ENCODE results near the gene LCE1F. TPM values are rescaled to one million over a fixed set of nuclear protein-coding genes. Genes with fewer than 3 reads are reported as not detected.

Gene LCE1F
- total RNA-seq, 4 donors from 2014 or later = not detected

DNA sequence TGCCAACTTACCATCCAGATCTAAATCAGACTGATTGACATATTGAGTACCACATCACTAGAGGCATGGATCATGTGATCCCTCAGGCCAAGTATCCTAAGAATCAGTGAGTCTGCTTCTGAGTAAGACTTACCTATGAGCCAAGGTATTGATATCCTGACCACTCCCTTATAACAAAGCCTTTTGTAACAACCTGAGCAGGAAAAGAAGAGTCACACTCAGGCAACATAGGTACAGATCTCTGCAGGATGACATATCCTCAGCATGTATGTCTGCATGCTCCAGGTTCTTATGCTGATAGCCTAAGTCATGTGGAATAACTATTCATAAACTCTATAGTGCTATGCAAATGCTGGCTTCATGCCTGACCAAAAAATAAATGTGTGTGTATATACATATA, 50.0 kb downstream of the LCE1F start:
- Histone ChIP-seq H3K27ac (no peak overlapping the region), H3K27me3 (no peaks in the 10 kb centered on the region), H3K36me3 (no peaks in the 10 kb centered on the region), H3K9me3 (no peaks in the 10 kb centered on the region), H3K4me3 (no peak overlapping the region), H3K4me1 (no peaks in the 10 kb centered on the region)
- no peak for TF ChIP-seq CTCF (IDR thresholded peaks at IDR 0.05)
- TF ChIP-seq POLR2A (IDR thresholded peaks at IDR 0.05) = no peak
- no peak for DNase-seq

Other genes starting within 250 kb of the LCE1F start
- not detected for gene LCE3E, start 208.4 kb upstream of the LCE1F start, total RNA-seq
- gene LCE3D, start 194.6 kb upstream of the LCE1F start, total RNA-seq = not detected
- gene LCE3C, start 174.9 kb upstream of the LCE1F start, total RNA-seq = not detected
- gene LCE3B, start 161.3 kb upstream of the LCE1F start, total RNA-seq = not detected
- gene LCE3A, start 152.0 kb upstream of the LCE1F start, total RNA-seq = not detected
- gene LCE2D, start 111.8 kb upstream of the LCE1F start, total RNA-seq = not detected
- gene LCE2C, start 99.9 kb upstream of the LCE1F start, total RNA-seq = not detected
- gene LCE2B, start 89.0 kb upstream of the LCE1F start, total RNA-seq = not detected
- gene LCE2A, start 76.8 kb upstream of the LCE1F start, total RNA-seq = not detected
- not detected for gene LCE4A, start 67.0 kb upstream of the LCE1F start, total RNA-seq
- not detected for gene KPRP, start 17.1 kb upstream of the LCE1F start, total RNA-seq
- not detected for gene LCE1E, start 11.1 kb downstream of the LCE1F start, total RNA-seq
- not detected for gene LCE1D, start 21.6 kb downstream of the LCE1F start, total RNA-seq
- not detected for gene LCE1C, start 31.5 kb downstream of the LCE1F start, total RNA-seq
- gene LCE1B, start 36.8 kb downstream of the LCE1F start, total RNA-seq = not detected
- gene LCE1A, start 52.3 kb downstream of the LCE1F start, total RNA-seq = not detected
- not detected for gene LCE6A, start 67.7 kb downstream of the LCE1F start, total RNA-seq
- not detected for gene LCE7A, start 84.9 kb downstream of the LCE1F start, total RNA-seq
- not detected for gene SMCP, start 103.2 kb downstream of the LCE1F start, total RNA-seq
- not detected for gene IVL, start 133.4 kb downstream of the LCE1F start, total RNA-seq
- not detected for gene SPRR5, start 172.1 kb downstream of the LCE1F start, total RNA-seq
- gene SPRR4, start 195.5 kb downstream of the LCE1F start, total RNA-seq = not detected
- not detected for gene SPRR1A, start 208.9 kb downstream of the LCE1F start, total RNA-seq
- 1 to 10 TPM in 1 of 4 donors, not detected in 3; 4.4 TPM for gene SPRR3, start 226.6 kb downstream of the LCE1F start, total RNA-seq

Measured in Peyer's patch (tissue), 4 donors.